OCI-LY7 (cell line): Measurements from ENCODE around the gene MINDY4. TPM values are rescaled to one million over a fixed set of nuclear protein-coding genes. Genes with fewer than 3 reads are reported as not detected.

Experiments used
- BruUV-seq: library from RNA; stranded (reverse); fragments of 400-500 nt; replicated peaks from 2 replicates; lab custom pipeline; 2021; lab: Mats Ljungman, UMichigan
- CTCF ChIA-PET: fragments of 300-600 bp; sonication (Branson Sonifier 250); formaldehyde crosslinking; loops from one replicate; lab custom pipeline; 2022; ENCODE audit warnings: antibody characterized with exemption; ENCODE audit not compliant: unreplicated experiment; lab: Charles Lee
- POLR2A ChIA-PET: fragments of 300-600 bp; sonication (Branson Sonifier 250); formaldehyde crosslinking; loops from one replicate; lab custom pipeline; 2022; ENCODE audit warnings: antibody characterized with exemption; lab: Charles Lee
- DNase-seq: peaks from one replicate; pipeline ENCODE4 v3.0.0-alpha.2; 2015; ENCODE audit warnings: low spot score
- H2AFZ ChIP-seq: fragments of 200-600 bp; sonication (generic), shearing (Covaris generic); 2 replicates; pipeline ENCODE4 v1.6.1; 2014; ENCODE audit warnings: mild to moderate bottlenecking, antibody characterized with exemption, low read length, moderate library complexity
- H3K27ac ChIP-seq: fragments of 200-600 bp; sonication (generic); 2 replicates; pipeline ENCODE4 v1.5.1; 2014; ENCODE audit warnings: mixed run types, low read depth, mild to moderate bottlenecking, moderate library complexity, low read length, inconsistent platforms; ENCODE audit not compliant: poor library complexity, severe bottlenecking
- H3K36me3 ChIP-seq: fragments of 200-600 bp; sonication (generic); 2 replicates; pipeline ENCODE4 v1.6.1; 2014; ENCODE audit warnings: mild to moderate bottlenecking, antibody characterized with exemption, low read length, moderate library complexity, mixed read lengths; ENCODE audit not compliant: insufficient read depth
- H3K4me1 ChIP-seq: fragments of 200-600 bp; sonication (generic); 2 replicates; pipeline ENCODE4 v1.5.1; 2014; ENCODE audit warnings: mild to moderate bottlenecking, low read length; ENCODE audit not compliant: insufficient read depth, poor library complexity, severe bottlenecking
- H3K4me2 ChIP-seq: fragments of 200-600 bp; sonication (generic); 2 replicates; pipeline ENCODE4 v1.6.1; 2014; ENCODE audit warnings: mild to moderate bottlenecking, low read length
- H3K4me3 ChIP-seq: fragments of 200-600 bp; sonication (generic); 2 replicates; pipeline ENCODE4 v1.5.1; 2014; ENCODE audit warnings: mild to moderate bottlenecking, low read depth, low read length; ENCODE audit not compliant: poor library complexity, severe bottlenecking
- H3K79me2 ChIP-seq: fragments of 200-600 bp; sonication (generic); 2 replicates; pipeline ENCODE4 v1.6.1; 2016; ENCODE audit warnings: low read depth, mild to moderate bottlenecking, low read length, moderate library complexity, mixed read lengths; ENCODE audit not compliant: insufficient read depth
- H3K9me2 ChIP-seq: fragments of 200-600 bp; sonication (generic); 2 replicates; pipeline ENCODE4 v1.6.1; 2016; ENCODE audit warnings: mild to moderate bottlenecking, low read length, mixed read lengths; ENCODE audit not compliant: insufficient read depth
- H3K9me3 ChIP-seq: fragments of 200-600 bp; sonication (generic); 2 replicates; pipeline ENCODE4 v1.6.1; 2014; ENCODE audit warnings: mild to moderate bottlenecking, mixed run types, low read length, mixed read lengths
- H4K20me1 ChIP-seq: fragments of 200-600 bp; sonication (generic); 2 replicates; pipeline ENCODE4 v1.6.1; 2014; ENCODE audit warnings: mild to moderate bottlenecking, antibody characterized with exemption, low read length, moderate library complexity, mixed read lengths; ENCODE audit not compliant: insufficient read depth
- EZH2phosphoT487 ChIP-seq: fragments of 200-600 bp; sonication (generic); IDR thresholded peaks from 2 replicates; pipeline ENCODE4 v1.6.1; 2018; ENCODE audit warnings: low read depth, borderline replicate concordance, mild to moderate bottlenecking, mixed run types, antibody characterized with exemption, low read length, moderate library complexity, mixed read lengths
- intact Hi-C: fragments of 100-400 bp; cut with micrococcal nuclease; formaldehyde crosslinking; loops from one replicate; pipeline ENCODE4 v1.10.0; 2022; ENCODE audit not compliant: unreplicated experiment
- total RNA-seq, 2 experiments: library from RNA; depleted of rRNA in 1 of 2; stranded (reverse); fragments of >200 nt in 1 of 2; shearing (Covaris generic) in 1 of 2; gene quantifications; 2 replicates each; pipeline ENCODE4 v1.2.3, GENCODE V29; 2014 to 2022
- TF ChIP-seq, protein P1 (sequence below): fragments of 200-600 bp; sonication (generic); conservative IDR thresholded peaks from 2 replicates; pipeline ENCODE4 v1.5.1; 2014; ENCODE audit warnings: mild to moderate bottlenecking, antibody characterized with exemption, low read length, moderate library complexity, mixed read lengths

The MINDY4 gene
- total RNA-seq, 2 experiments from 2014 or later, result 0.86 TPM; not detected in 1

DNA sequence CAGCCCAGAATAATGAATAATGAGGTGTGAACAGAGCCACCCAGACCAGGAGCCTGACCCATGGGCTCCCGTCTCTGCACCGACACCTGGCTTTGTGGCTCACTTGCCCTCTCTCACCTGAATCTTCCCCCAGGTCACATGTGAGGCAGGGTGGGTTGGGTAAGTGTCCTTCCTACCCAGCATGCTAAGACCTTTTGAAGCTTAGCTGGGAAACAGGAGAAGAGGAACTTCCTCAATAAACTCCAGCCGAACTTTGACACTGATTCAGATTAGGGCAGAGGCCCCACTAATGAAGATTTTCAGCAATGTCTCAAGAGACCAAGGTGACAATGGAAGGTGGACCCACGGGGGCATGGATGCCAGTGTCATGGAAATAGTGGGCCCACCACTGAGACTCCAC is 93.9 kb downstream of the MINDY4 start:
- H2AFZ ChIP-seq, result no peak overlapping the region
- BruUV-seq, result no TSS peak
- H3K4me3 ChIP-seq, result no peak overlapping the region
- ChIA-PET CTCF (interaction anchor here (1.4 kb wide), 1 partner anchor 15 kb away, joined by 5 read pairs; no protein-coding TSS in a partner anchor), POLR2A (no interaction called here)
- DNase-seq, result no peak
- no peaks in the 10 kb centered on the region for H3K4me1 ChIP-seq
- H4K20me1 ChIP-seq, result no peaks in the 10 kb centered on the region
- no peaks in the 10 kb centered on the region for H3K79me2 ChIP-seq
- no peaks in the 10 kb centered on the region for H3K9me3 ChIP-seq
- no peak overlapping the region for H3K4me2 ChIP-seq
- TF ChIP-seq EZH2phosphoT487, result no peak
- TF ChIP-seq, protein P1, sequence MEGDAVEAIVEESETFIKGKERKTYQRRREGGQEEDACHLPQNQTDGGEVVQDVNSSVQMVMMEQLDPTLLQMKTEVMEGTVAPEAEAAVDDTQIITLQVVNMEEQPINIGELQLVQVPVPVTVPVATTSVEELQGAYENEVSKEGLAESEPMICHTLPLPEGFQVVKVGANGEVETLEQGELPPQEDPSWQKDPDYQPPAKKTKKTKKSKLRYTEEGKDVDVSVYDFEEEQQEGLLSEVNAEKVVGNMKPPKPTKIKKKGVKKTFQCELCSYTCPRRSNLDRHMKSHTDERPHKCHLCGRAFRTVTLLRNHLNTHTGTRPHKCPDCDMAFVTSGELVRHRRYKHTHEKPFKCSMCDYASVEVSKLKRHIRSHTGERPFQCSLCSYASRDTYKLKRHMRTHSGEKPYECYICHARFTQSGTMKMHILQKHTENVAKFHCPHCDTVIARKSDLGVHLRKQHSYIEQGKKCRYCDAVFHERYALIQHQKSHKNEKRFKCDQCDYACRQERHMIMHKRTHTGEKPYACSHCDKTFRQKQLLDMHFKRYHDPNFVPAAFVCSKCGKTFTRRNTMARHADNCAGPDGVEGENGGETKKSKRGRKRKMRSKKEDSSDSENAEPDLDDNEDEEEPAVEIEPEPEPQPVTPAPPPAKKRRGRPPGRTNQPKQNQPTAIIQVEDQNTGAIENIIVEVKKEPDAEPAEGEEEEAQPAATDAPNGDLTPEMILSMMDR, result no peak
- H3K27ac ChIP-seq, result no peak overlapping the region
- H3K36me3 ChIP-seq, result no peaks in the 10 kb centered on the region
- intact Hi-C loops, result no loop called here
- H3K9me2 ChIP-seq, result no peaks in the 10 kb centered on the region

DNA sequence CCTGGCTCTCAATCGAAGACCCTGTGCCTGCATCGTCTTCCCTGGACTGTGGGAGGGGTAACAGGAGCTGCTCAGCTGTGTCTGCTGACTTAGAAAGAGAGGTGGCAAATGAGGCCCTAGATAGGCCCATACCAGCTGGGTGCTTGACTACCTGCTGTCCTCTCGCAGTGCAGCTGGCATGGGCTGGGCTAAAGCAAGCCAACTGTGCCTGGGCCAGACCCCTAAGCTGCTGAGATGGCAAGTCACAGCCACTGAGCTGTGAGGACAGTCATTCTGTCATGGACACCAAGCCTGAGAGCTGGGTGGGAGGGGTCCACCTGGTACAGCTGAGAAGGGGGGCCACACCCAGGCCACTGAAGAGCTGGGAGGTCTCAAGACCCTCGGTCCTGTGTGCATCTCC is 94.6 kb downstream of the MINDY4 start:
- DNase-seq, result no peak
- H3K4me1 ChIP-seq, result no peaks in the 10 kb centered on the region
- no peak overlapping the region for H3K27ac ChIP-seq
- H3K9me2 ChIP-seq, result no peaks in the 10 kb centered on the region
- no peaks in the 10 kb centered on the region for H3K9me3 ChIP-seq
- no TSS peak for BruUV-seq
- H3K36me3 ChIP-seq, result no peaks in the 10 kb centered on the region
- H3K4me2 ChIP-seq, result no peak overlapping the region
- intact Hi-C loops, result no loop called here
- TF ChIP-seq, protein P1, result no peak
- no peak for TF ChIP-seq EZH2phosphoT487
- H3K79me2 ChIP-seq, result no peaks in the 10 kb centered on the region
- ChIA-PET POLR2A (interaction anchor here (0.7 kb wide), 1 partner anchor 13 kb away, joined by 3 read pairs; no protein-coding TSS in a partner anchor), CTCF (no interaction called here)
- H2AFZ ChIP-seq, result no peak overlapping the region
- H3K4me3 ChIP-seq, result no peak overlapping the region
- H4K20me1 ChIP-seq, result no peaks in the 10 kb centered on the region

DNA sequence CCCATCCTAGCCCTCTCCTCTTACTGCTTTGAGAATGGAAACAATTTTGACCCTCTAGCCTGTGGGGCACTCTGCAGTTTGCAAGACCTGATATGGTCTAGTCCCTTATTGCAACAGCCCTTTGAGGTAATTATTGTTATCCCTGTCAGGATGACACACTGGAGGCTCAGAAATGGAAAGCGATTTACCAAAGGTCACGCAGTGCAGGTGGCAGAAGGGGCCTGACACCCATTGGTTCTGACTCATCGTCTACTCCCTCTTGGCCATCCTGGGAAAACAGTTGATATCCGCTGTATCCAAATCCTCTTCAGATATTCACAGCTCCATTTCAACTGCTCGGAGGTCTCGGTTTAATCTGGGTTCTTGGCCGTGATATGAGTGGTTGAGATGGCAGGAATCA is 95.7 kb downstream of the MINDY4 start:
- POLR2A ChIA-PET, result no interaction called here

More for the DNA sequence above, 95.7 kb downstream of the MINDY4 start:
- no peaks in the 10 kb centered on the region for H3K4me1 ChIP-seq
- H2AFZ ChIP-seq, result no peak overlapping the region
- H3K79me2 ChIP-seq, result no peaks in the 10 kb centered on the region
- no peaks in the 10 kb centered on the region for H3K9me3 ChIP-seq
- H3K27ac ChIP-seq, result no peak overlapping the region
- no peak for DNase-seq
- intact Hi-C loops, result no loop called here
- BruUV-seq, result no TSS peak
- no peaks in the 10 kb centered on the region for H3K9me2 ChIP-seq
- H4K20me1 ChIP-seq, result no peaks in the 10 kb centered on the region
- no peak overlapping the region for H3K4me3 ChIP-seq
- H3K4me2 ChIP-seq, result no peak overlapping the region
- no peaks in the 10 kb centered on the region for H3K36me3 ChIP-seq
- CTCF ChIA-PET, result no interaction called here
- TF ChIP-seq, protein P1, result no peak
- TF ChIP-seq EZH2phosphoT487, result no peak
